K562 (cell line): ENCODE measurements around the gene CAPN2. TPM values are rescaled to one million over a fixed set of nuclear protein-coding genes. Genes with fewer than 3 reads are reported as not detected.

ENCODE experiments used
- ARID3A ChIP-seq: IDR thresholded peaks from 2 replicates; pipeline ENCODE4 v1.6.1; 2012; ENCODE audit warnings: low read depth, low read length, improper control_type of control experiment, borderline replicate concordance
- ARID4B ChIP-seq: sonication (generic); formaldehyde crosslinking; IDR thresholded peaks from 2 replicates; pipeline ENCODE4 v1.8.0; 2022; ENCODE audit warnings: mild to moderate bottlenecking, missing genetic modification reagents
- EP400 ChIP-seq: fragments of 450-650 bp; IDR thresholded peaks from 2 replicates; pipeline ENCODE4 v1.6.1; 2017; ENCODE audit warnings: antibody characterized with exemption, mild to moderate bottlenecking, moderate library complexity
- EZH2 ChIP-seq: IDR thresholded peaks from 2 replicates; pipeline ENCODE4 v1.6.1; 2012; ENCODE audit warnings: low read depth, mild to moderate bottlenecking, inconsistent platforms, low read length, borderline replicate concordance
- FOXO4 ChIP-seq: fragments of 450-650 bp; formaldehyde crosslinking; IDR thresholded peaks from 2 replicates; pipeline ENCODE4 v1.4.0; 2020; ENCODE audit warnings: mild to moderate bottlenecking, moderate library complexity
- GABPB1 ChIP-seq: sonication (generic); formaldehyde crosslinking; IDR thresholded peaks from 2 replicates; pipeline ENCODE4 v1.8.0; 2022; ENCODE audit warnings: mild to moderate bottlenecking, missing genetic modification reagents
- HMBOX1 ChIP-seq: sonication (generic); IDR thresholded peaks from 2 replicates; pipeline ENCODE4 v1.6.1; 2016
- HMG20A ChIP-seq: fragments of 450-650 bp; formaldehyde crosslinking; conservative IDR thresholded peaks from 2 replicates; pipeline ENCODE4 v1.4.0; 2020; ENCODE audit warnings: mild to moderate bottlenecking, mixed read lengths
- HSF4 ChIP-seq: fragments of 250-450 bp; sonication (Bioruptor Pico); IDR thresholded peaks from 2 replicates; pipeline ENCODE4 v2.1.2; 2022; ENCODE audit warnings: mild to moderate bottlenecking, moderate library complexity, borderline replicate concordance
- ILK ChIP-seq: fragments of 450-650 bp; IDR thresholded peaks from 2 replicates; pipeline ENCODE4 v1.6.1; 2016; ENCODE audit warnings: missing genetic modification characterization, low read depth, mild to moderate bottlenecking, missing compliant biosample characterization, moderate library complexity, borderline replicate concordance
- NR2C1 ChIP-seq, 2 experiments: fragments of 450-650 bp; IDR thresholded peaks; 2 replicates each; pipeline ENCODE4 v1.6.1; 2017; ENCODE audit warnings: mild to moderate bottlenecking in 2 of 2, antibody characterized with exemption in 1 of 2, inconsistent platforms in 1 of 2, missing compliant biosample characterization in 1 of 2, missing genetic modification characterization in 1 of 2
- YY1 ChIP-seq, 3 experiments: IDR thresholded peaks; 2 replicates each; pipeline ENCODE4 v1.6.1; 2011; ENCODE audit warnings: low read length in 2 of 3, mild to moderate bottlenecking in 2 of 3, moderate library complexity in 2 of 3, borderline replicate concordance in 1 of 3, control low read depth in 1 of 3, low read depth in 1 of 3; ENCODE audit not compliant: insufficient read depth in 3 of 3, insufficient replicate concordance in 2 of 3, control insufficient read depth in 1 of 3, insufficient read length in 1 of 3; ENCODE audit errors: extremely low read depth in 1 of 3
- ZBTB17 ChIP-seq: fragments of 450-650 bp; formaldehyde crosslinking; IDR thresholded peaks from 2 replicates; pipeline ENCODE4 v1.4.0; 2020; ENCODE audit warnings: mild to moderate bottlenecking
- ZFP36 ChIP-seq: fragments of 150-350 bp; IDR thresholded peaks from 2 replicates; pipeline ENCODE4 v1.6.1; 2018; ENCODE audit warnings: low read length, low read depth; ENCODE audit not compliant: partially characterized antibody
- ZNF224 ChIP-seq: sonication (generic); formaldehyde crosslinking; IDR thresholded peaks from 2 replicates; pipeline ENCODE4 v1.8.0; 2022; ENCODE audit warnings: mild to moderate bottlenecking, missing genetic modification reagents
- polyA plus RNA-seq, 8 experiments: library from polyadenylated mRNA; depleted of rRNA in 4 of 8; stranded (reverse) in 5 of 8; unstranded in 3 of 8; fragments of >200 nt; fragmentation: Nextera tagmentation in 2 of 8; fragmentation: Illumina TruSeq in 1 of 8; extraction: Ambion mirVana in 2 of 8; extraction: Trizol in 1 of 8; gene quantifications; 2 replicates each; pipeline versions ENCODE4 v1.2.1 to v1.2.3, GENCODE V29; 2011 to 2014; ENCODE audit warnings: inconsistent platforms in 1 of 8, missing spikeins in 1 of 8
- total RNA-seq, 7 experiments: library from RNA; depleted of rRNA in 6 of 7; stranded (reverse); fragments of >200 nt in 6 of 7; fragmentation: Illumina TruSeq in 2 of 7; extraction: Trizol in 2 of 7; gene quantifications; 2 replicates each; pipeline versions ENCODE4 v1.2.1 to v1.2.3, GENCODE V29; 2011 to 2021; ENCODE audit warnings: low replicate concordance in 1 of 7

Gene CAPN2
- total and polyA plus RNA-seq, 9 of the 15 experiments (the other 6 are each of a cell fraction or from before 2014, with no cell fraction given), result 24.6 to 157 (median 101) TPM

GRCh38 chr1:223776075-223776814, 63.9 kb downstream of the CAPN2 start (continued):
- peak in 1 of 3 experiments; percentile 41 for TF ChIP-seq YY1 (IDR thresholded peaks at IDR 0.05; ENCODE audit: borderline replicate concordance in 1 of 3, control insufficient read depth in 1 of 3, extremely low read depth in 1 of 3, insufficient read depth in 3 of 3, insufficient read length in 1 of 3, insufficient replicate concordance in 2 of 3, low read depth in 1 of 3, low read length in 2 of 3)
- TF ChIP-seq FOXO4, result 0 out of 2 replicates have a peak, but pooled peaks have one; percentile 74
- TF ChIP-seq GABPB1 (CRISPR knock-in tag), result peak; percentile 63
- peak; percentile 67 for TF ChIP-seq ZFP36
- peak; percentile 82 for TF ChIP-seq ZBTB17 (CRISPR knock-in tag)
- no peak for TF ChIP-seq ARID4B (CRISPR knock-in tag)
- no peak for TF ChIP-seq HMG20A (CRISPR knock-in tag)
- peak; percentile 67; the same call in 1 of the 2 replicates for TF ChIP-seq HMBOX1
- TF ChIP-seq EP400, result peak; percentile 41; the same call in 1 of the 2 replicates
- TF ChIP-seq ILK, result no peak
- TF ChIP-seq EZH2, result no peak
- no peak for TF ChIP-seq HSF4 (CRISPR knock-in tag)
- peak; percentile 73; the same call in 1 of the 2 replicates for TF ChIP-seq ARID3A
- TF ChIP-seq NR2C1 (IDR thresholded peaks at IDR 0.05), result no peak
- peak; percentile 37; the same call in 1 of the 2 replicates for TF ChIP-seq NR2C1 (tag; IDR thresholded peaks at IDR 0.05)
- TF ChIP-seq ZNF224, result no peak
